Naive B cell (primary cell): Measurements from ENCODE around the gene C12orf75. TPM values are rescaled to one million over a fixed set of nuclear protein-coding genes. Genes with fewer than 3 reads are reported as not detected.
A peak's percentile ranks its signal among the peaks of the same experiment; 100 is the strongest.
"Not testable (repeated sequence)": the region's sequence is repeated elsewhere in the genome, so short reads cannot be mapped to it uniquely, and the experiment has no call there.

Source experiments
- ATAC-seq, 2 donors: fragments of 150-1000 bp; cut with Tn5 transposase; 2 replicates each; pipeline ENCODE4 v1.10.0; 2021; ENCODE audit warnings: low read depth in 2 of 2, mild to moderate bottlenecking in 2 of 2, moderate library complexity in 2 of 2
- DNase-seq: peaks from one replicate; pipeline ENCODE4 v3.0.0; 2022
- H3K27ac Mint-ChIP-seq, 6 donors: one replicate each; pipeline ENCODE4 v1.8.0; 2020 to 2022; ENCODE audit warnings: mild to moderate bottlenecking in 6 of 6, mixed read lengths in 6 of 6, moderate library complexity in 5 of 6, inconsistent platforms in 2 of 6
- H3K27me3 Mint-ChIP-seq, 3 donors: one replicate each; pipeline ENCODE4 v1.8.0; 2021 to 2022; ENCODE audit warnings: mixed read lengths in 3 of 3, mild to moderate bottlenecking in 1 of 3
- H3K36me3 Mint-ChIP-seq, 2 donors: one replicate each; pipeline ENCODE4 v1.8.0; 2020 to 2022; ENCODE audit warnings: mixed read lengths in 2 of 2, inconsistent platforms in 1 of 2, mild to moderate bottlenecking in 1 of 2
- H3K4me1 Mint-ChIP-seq, 3 donors: one replicate each; pipeline ENCODE4 v1.8.0; 2020 to 2022; ENCODE audit warnings: mixed read lengths in 3 of 3, inconsistent platforms in 1 of 3, mild to moderate bottlenecking in 1 of 3, moderate library complexity in 1 of 3
- H3K4me3 Mint-ChIP-seq, 8 donors: one replicate each; pipeline ENCODE4 v1.8.0; 2020 to 2022; ENCODE audit warnings: mild to moderate bottlenecking in 8 of 8, mixed read lengths in 8 of 8, moderate library complexity in 8 of 8, inconsistent platforms in 2 of 8
- H3K9me3 Mint-ChIP-seq, 7 donors: one replicate each; pipeline ENCODE4 v1.8.0; 2020 to 2022; ENCODE audit warnings: mixed read lengths in 7 of 7, mild to moderate bottlenecking in 5 of 7, inconsistent platforms in 2 of 7, moderate library complexity in 1 of 7
- polyA plus RNA-seq, 6 donors: library from polyadenylated mRNA; unstranded; fragments of 300-500 nt; fragmentation: Illumina TruSeq; gene quantifications; one replicate each; pipeline ENCODE4 v1.2.3, GENCODE V29; 2021; ENCODE audit warnings: low read depth in 6 of 6

Gene C12orf75
- polyA plus RNA-seq, 6 donors from 2014 or later, result 10.9 to 56.4 (median 29.5) TPM

- not testable (repeated sequence) for ATAC-seq, DNase-seq, H3K9me3 Mint-ChIP-seq, H3K36me3 Mint-ChIP-seq, H3K27me3 Mint-ChIP-seq
- peaks cover 9 to 43% (median 34%) of the 10 kb centered on the region in 3 donors for H3K4me1 Mint-ChIP-seq
- H3K4me3 Mint-ChIP-seq, result peak overlapping the region in 3 of 8 donors; percentile 86 to 95 (median 90)
- peak overlapping the region in 1 of 6 donors; percentile 71 for H3K27ac Mint-ChIP-seq
Measured at GRCh38 chr12:105332286-105332685, 1.8 kb downstream of the C12orf75 start.

- Mint-ChIP-seq H3K36me3 (no peaks in the 10 kb centered on the region), H3K27ac (no peak overlapping the region), H3K4me1 (peaks cover 9 to 40% (median 32%) of the 10 kb centered on the region in 3 donors), H3K9me3 (peaks cover 0 to 2% (median 0%) of the 10 kb centered on the region in 7 donors), H3K4me3 (peak overlapping the region in 1 of 8 donors; percentile 81), H3K27me3 (peaks cover 0 to 3% (median 0%) of the 10 kb centered on the region in 3 donors)
- ATAC-seq (no peak), DNase-seq (no peak)
Measured at GRCh38 chr12:105332925-105333324, 2.4 kb downstream of the C12orf75 start.

- ATAC-seq, result no peak
- peak overlapping the region in 1 of 6 donors; percentile 9 for H3K27ac Mint-ChIP-seq
- H3K36me3 Mint-ChIP-seq, result no peaks in the 10 kb centered on the region
- H3K4me3 Mint-ChIP-seq, result no peak overlapping the region
- DNase-seq, result no peak
- H3K4me1 Mint-ChIP-seq, result peaks cover 9 to 40% (median 24%) of the 10 kb centered on the region in 3 donors
- H3K9me3 Mint-ChIP-seq, result peaks cover 0 to 2% (median 0%) of the 10 kb centered on the region in 7 donors
- H3K27me3 Mint-ChIP-seq, result peaks cover 0 to 3% (median 0%) of the 10 kb centered on the region in 3 donors
Measured at GRCh38 chr12:105334001-105334400, 3.5 kb downstream of the C12orf75 start.

- ATAC-seq (no peak), DNase-seq (no peak)
- Mint-ChIP-seq H3K27ac (no peak overlapping the region), H3K4me3 (no peak overlapping the region), H3K36me3 (no peaks in the 10 kb centered on the region), H3K27me3 (peaks cover 0 to 3% (median 0%) of the 10 kb centered on the region in 3 donors), H3K9me3 (peaks cover 0 to 2% (median 0%) of the 10 kb centered on the region in 7 donors), H3K4me1 (peaks cover 9 to 40% (median 24%) of the 10 kb centered on the region in 3 donors)
Measured at GRCh38 chr12:105334582-105334981, 4.1 kb downstream of the C12orf75 start.

GRCh38 chr12:105335856-105336255 is 5.4 kb downstream of the C12orf75 start:
- Mint-ChIP-seq H3K9me3 (peaks cover 5 to 7% (median 6%) of the 10 kb centered on the region in 7 donors), H3K36me3 (peaks cover 6% of the 10 kb centered on the region in 2 donors), H3K27ac (no peak overlapping the region), H3K4me3 (peak overlapping the region in 1 of 8 donors; percentile 25), H3K4me1 (peaks cover 4 to 34% (median 18%) of the 10 kb centered on the region in 3 donors), H3K27me3 (peaks cover 0 to 3% (median 0%) of the 10 kb centered on the region in 3 donors)
- ATAC-seq (no peak), DNase-seq (no peak)

GRCh38 chr12:105336411-105336810 is 5.9 kb downstream of the C12orf75 start:
- ATAC-seq (no peak), DNase-seq (no peak)
- H3K4me1 Mint-ChIP-seq, result peaks cover 4 to 33% (median 17%) of the 10 kb centered on the region in 3 donors
- H3K27ac Mint-ChIP-seq, result peak overlapping the region in 3 of 6 donors; percentile 20 to 90 (median 22)
- H3K9me3 Mint-ChIP-seq, result peaks cover 5 to 12% (median 9%) of the 10 kb centered on the region in 7 donors
- H3K36me3 Mint-ChIP-seq, result peaks cover 7 to 8% of the 10 kb centered on the region in 2 donors
- H3K27me3 Mint-ChIP-seq, result peaks cover 0 to 3% (median 0%) of the 10 kb centered on the region in 3 donors
- H3K4me3 Mint-ChIP-seq, result no peak overlapping the region

- Mint-ChIP-seq H3K27me3 (peaks cover 0 to 3% (median 0%) of the 10 kb centered on the region in 3 donors), H3K4me3 (no peak overlapping the region), H3K9me3 (peaks cover 5 to 22% (median 16%) of the 10 kb centered on the region in 7 donors), H3K36me3 (peaks cover 7 to 8% of the 10 kb centered on the region in 2 donors), H3K4me1 (peaks cover 4 to 33% (median 11%) of the 10 kb centered on the region in 3 donors), H3K27ac (no peak overlapping the region)
- DNase-seq (no peak), ATAC-seq (no peak)
Measured at GRCh38 chr12:105337391-105337790, 6.9 kb downstream of the C12orf75 start.

GRCh38 chr12:105338966-105339365 is 8.5 kb downstream of the C12orf75 start:
- Mint-ChIP-seq H3K36me3 (peaks cover 7 to 8% of the 10 kb centered on the region in 2 donors), H3K9me3 (peaks cover 5 to 24% (median 19%) of the 10 kb centered on the region in 7 donors), H3K27me3 (peaks cover 0 to 3% (median 0%) of the 10 kb centered on the region in 3 donors), H3K4me3 (no peak overlapping the region), H3K4me1 (peaks cover 4 to 32% (median 11%) of the 10 kb centered on the region in 3 donors), H3K27ac (no peak overlapping the region)
- ATAC-seq (no peak), DNase-seq (no peak)

- no peak overlapping the region for H3K4me3 Mint-ChIP-seq
- peaks cover 7 to 8% of the 10 kb centered on the region in 2 donors for H3K36me3 Mint-ChIP-seq
- peaks cover 5 to 24% (median 19%) of the 10 kb centered on the region in 7 donors for H3K9me3 Mint-ChIP-seq
- peaks cover under 1 to 27% (median 6%) of the 10 kb centered on the region in 3 donors for H3K4me1 Mint-ChIP-seq
- H3K27me3 Mint-ChIP-seq, result peaks cover 0 to 3% (median 0%) of the 10 kb centered on the region in 3 donors
- DNase-seq (no peak), ATAC-seq (no peak)
- H3K27ac Mint-ChIP-seq, result peak overlapping the region in 1 of 6 donors; percentile 53
Measured at GRCh38 chr12:105341010-105341409, 10.5 kb downstream of the C12orf75 start.

- not testable (repeated sequence) for H3K4me3 Mint-ChIP-seq, H3K27ac Mint-ChIP-seq, DNase-seq, H3K36me3 Mint-ChIP-seq, H3K27me3 Mint-ChIP-seq, ATAC-seq
- Mint-ChIP-seq H3K4me1 (peaks cover 0 to 21% (median 0%) of the 10 kb centered on the region in 3 donors), H3K9me3 (peaks cover 5 to 24% (median 19%) of the 10 kb centered on the region in 7 donors)
Measured at GRCh38 chr12:105341620-105342019, 11.1 kb downstream of the C12orf75 start.

GRCh38 chr12:105342464-105342863 is 12.0 kb downstream of the C12orf75 start:
- H3K9me3 Mint-ChIP-seq, result peaks cover 5 to 24% (median 19%) of the 10 kb centered on the region in 7 donors
- H3K4me1 Mint-ChIP-seq, result peaks cover 0 to 15% (median 0%) of the 10 kb centered on the region in 3 donors
- H3K27ac Mint-ChIP-seq, result peak overlapping the region in 1 of 6 donors; percentile 40
- DNase-seq, result no peak
- peaks cover 7 to 8% of the 10 kb centered on the region in 2 donors for H3K36me3 Mint-ChIP-seq
- no peak for ATAC-seq
- no peaks in the 10 kb centered on the region for H3K27me3 Mint-ChIP-seq
- H3K4me3 Mint-ChIP-seq, result peak overlapping the region in 1 of 8 donors; percentile 59

- H3K4me1 Mint-ChIP-seq, result peaks cover 0 to 13% (median 0%) of the 10 kb centered on the region in 3 donors
- no peak for ATAC-seq
- H3K4me3 Mint-ChIP-seq, result no peak overlapping the region
- DNase-seq, result no peak
- peaks cover 5 to 24% (median 19%) of the 10 kb centered on the region in 7 donors for H3K9me3 Mint-ChIP-seq
- H3K36me3 Mint-ChIP-seq, result peaks cover 7 to 8% of the 10 kb centered on the region in 2 donors
- H3K27ac Mint-ChIP-seq, result no peak overlapping the region
- no peaks in the 10 kb centered on the region for H3K27me3 Mint-ChIP-seq
Measured at GRCh38 chr12:105343836-105344235, 13.3 kb downstream of the C12orf75 start.

- Mint-ChIP-seq H3K4me3 (no peak overlapping the region), H3K4me1 (peaks cover 10 to 13% (median 12%) of the 10 kb centered on the region in 3 donors), H3K27me3 (peaks cover 0 to 10% (median 0%) of the 10 kb centered on the region in 3 donors)
Measured at GRCh38 chr12:105347499-105347898, 17.0 kb downstream of the C12orf75 start.

GRCh38 chr12:105348142-105348541 is 17.7 kb downstream of the C12orf75 start:
- DNase-seq, result no peak
- Mint-ChIP-seq H3K4me1 (peaks cover 10 to 14% (median 12%) of the 10 kb centered on the region in 3 donors), H3K36me3 (peaks cover 0 to 8% of the 10 kb centered on the region in 2 donors), H3K9me3 (peaks cover 0 to 8% (median 4%) of the 10 kb centered on the region in 7 donors), H3K27ac (no peak overlapping the region), H3K27me3 (peaks cover 0 to 10% (median 0%) of the 10 kb centered on the region in 3 donors), H3K4me3 (no peak overlapping the region)
- no peak for ATAC-seq

More at GRCh38 chr12:105347499-105347898, 17.0 kb downstream of the C12orf75 start:
- Mint-ChIP-seq H3K27ac (no peak overlapping the region), H3K36me3 (peaks cover 0 to 8% of the 10 kb centered on the region in 2 donors), H3K9me3 (peaks cover 0 to 10% (median 5%) of the 10 kb centered on the region in 7 donors)
- ATAC-seq (no peak), DNase-seq (no peak)
